Stimulated activated CD4-positive, alpha-beta T cell treated with anti-CD3 and anti-CD28 coated beads, Interleukin-12 subunit alpha, Interleukin-12 subunit beta, amount 100 ng/mL, for 48 hours (primary cell): Measurements from ENCODE around the gene ZNF407.

ENCODE experiments used
- DNase-seq, 3 donors: peaks; one replicate each; pipeline ENCODE4 v3.0.0-alpha.2; 2020; ENCODE audit warnings: low read depth in 2 of 3, low spot score in 1 of 3

The ZNF407 gene

DNA sequence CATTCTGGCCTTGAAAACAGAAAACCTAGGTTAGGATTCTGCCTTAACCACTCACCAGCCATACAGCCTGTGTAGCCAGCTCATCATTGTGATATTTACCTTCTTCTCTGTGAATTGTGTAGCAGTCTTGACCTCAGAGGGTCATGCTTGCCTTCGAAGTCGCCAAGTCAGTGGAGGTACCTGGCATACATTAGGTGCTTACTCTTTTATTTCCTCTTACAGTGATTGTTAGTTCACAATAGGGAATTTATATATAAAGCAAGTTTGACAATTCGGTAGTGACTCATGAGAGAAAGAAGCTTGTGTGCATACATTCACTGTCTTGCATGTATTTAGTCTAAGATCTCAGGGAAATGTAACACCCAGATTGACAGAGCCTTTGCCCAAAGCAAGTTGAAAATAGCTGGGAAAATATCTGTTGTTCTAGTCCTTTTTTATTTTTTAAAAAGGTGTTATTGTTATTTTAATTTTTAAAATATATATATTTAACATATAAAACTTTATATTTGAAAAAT lies 320.7 kb downstream of the ZNF407 start:
- no peak for DNase-seq

DNA sequence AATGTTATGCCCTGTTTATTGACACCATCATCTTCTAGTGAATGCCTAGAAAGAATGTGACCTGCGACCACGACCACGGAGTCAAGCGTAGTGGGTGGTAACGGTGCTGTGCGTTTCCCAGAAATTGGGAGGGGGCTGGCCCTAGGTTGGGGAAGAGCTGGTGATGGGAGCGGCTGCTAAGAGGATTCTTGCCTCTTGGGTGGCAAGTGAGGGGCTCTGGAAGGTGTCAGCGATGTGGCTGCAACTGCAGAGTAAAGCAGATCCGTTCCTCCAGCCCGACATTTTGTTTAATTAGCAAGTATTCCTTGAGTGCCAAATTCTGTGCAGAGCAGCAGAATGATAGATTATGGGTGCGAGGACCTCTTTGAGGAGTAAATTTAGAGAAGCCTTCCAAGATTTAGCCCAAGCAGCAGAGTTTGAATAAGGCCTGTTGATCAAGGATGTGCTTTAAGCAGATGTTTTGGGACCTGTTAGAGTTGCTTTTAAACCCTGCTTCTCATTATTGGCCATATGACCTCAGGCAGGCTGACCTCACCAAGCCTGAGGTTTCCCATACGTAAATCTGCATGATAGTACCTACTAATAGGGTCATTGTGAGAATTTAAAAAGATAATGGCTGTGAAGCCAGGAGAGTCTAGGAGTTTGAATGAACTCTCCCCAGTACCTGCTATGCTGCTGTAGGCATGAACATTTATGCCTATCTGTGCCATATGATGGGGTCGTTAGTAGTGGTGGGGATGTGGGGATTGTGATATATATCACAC lies 323.6 kb downstream of the ZNF407 start:
- no peak for DNase-seq

DNA sequence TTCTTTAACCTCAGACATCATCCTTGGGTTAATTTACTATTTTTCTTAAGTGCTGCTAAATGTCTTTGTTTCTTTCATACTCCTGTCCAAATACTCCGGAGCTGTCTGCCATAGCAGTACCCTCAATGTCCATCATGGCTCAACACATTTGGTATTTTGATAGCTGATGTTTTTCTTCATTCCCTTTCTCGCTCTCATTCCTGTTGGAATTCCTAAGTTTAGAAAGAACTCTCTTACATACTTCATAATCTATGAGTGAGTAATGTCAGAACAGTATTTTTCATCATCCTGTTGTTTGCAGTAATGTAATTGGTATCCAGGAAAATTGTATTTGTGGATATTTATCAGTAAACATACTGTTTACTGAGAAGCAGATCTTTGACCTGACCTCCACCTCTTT lies 328.4 kb downstream of the ZNF407 start:
- no peak for DNase-seq

DNA sequence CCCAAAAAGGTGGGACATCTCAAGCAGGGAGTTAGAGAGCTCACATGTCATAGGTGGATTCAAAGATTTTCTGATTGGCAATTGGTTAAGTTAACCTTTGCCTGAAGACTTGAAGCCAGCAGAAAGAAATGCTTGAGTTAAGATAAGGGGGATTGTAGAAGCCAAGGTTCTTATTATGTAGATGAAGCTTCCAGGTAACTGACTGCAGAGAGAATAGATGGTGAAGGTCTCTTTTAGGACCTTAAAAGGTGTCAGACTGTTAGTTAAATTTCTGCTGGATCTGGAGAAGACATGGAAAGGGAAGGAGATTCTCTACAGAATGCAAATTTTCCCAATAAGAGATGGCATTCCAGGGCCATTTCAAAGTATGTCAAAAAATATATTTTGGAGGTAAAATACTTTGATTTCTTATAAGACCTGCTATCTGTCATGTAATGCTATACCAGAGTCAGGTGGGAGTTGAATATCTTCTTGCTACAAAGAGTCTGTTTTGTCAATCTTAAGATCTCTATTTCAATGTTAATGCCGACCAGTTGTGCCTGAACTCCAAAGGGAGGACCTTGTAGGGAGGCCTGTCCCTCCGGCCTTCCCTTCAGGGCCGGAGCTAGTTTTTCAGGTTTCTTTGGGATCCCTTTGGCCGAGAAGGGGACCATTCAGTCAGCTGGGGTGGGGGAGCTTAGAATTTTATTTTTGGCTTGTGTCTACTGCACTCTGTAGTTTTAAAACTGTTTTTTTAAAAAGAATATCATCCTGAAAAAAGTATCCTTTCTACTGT lies 330.7 kb downstream of the ZNF407 start:
- DNase-seq, result no peak

GRCh38 chr18:74929110-74929509 lies 331.4 kb downstream of the ZNF407 start:
- no peak for DNase-seq

DNA sequence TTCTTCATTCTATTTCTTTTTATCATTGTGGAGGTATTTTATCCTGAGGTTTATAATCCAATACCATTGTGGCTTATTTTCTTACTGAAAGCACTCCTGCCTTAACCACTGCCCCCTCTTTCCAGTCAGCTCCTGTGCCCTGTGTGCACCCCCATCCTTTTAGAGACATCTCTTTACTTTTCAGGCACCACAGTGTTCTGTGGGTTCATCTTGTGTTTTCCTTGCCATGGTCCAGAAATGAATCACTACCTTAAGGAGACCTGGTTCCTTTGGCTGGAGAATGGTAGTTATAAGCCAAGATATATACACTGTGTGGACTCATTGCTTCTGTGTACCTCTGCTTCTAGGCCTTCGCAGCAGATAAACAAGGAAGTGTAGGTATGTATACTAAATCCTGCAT lies 332.9 kb downstream of the ZNF407 start:
- DNase-seq, result no peak

DNA sequence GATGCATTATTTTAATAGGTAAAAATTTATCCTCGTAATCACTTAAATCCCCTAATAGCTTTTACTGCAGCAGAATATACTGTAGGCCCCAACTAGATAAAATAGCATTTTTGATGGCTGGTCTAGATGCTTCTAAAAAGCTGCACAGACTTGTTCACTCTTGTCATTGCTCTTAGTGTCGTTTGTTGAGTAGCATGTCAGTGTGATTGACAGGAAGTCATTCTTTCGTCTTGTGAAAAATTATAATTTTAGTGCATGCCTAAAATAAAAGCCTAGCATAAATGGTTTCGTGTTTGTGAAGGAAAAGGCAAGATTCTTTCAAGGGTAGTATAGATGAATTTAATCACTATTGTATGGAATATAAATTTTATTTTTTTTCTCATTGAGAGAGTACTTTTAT lies 336.3 kb downstream of the ZNF407 start:
- no peak for DNase-seq

GRCh38 chr18:74935434-74935833 lies 337.8 kb downstream of the ZNF407 start:
- DNase-seq, result no peak

DNA sequence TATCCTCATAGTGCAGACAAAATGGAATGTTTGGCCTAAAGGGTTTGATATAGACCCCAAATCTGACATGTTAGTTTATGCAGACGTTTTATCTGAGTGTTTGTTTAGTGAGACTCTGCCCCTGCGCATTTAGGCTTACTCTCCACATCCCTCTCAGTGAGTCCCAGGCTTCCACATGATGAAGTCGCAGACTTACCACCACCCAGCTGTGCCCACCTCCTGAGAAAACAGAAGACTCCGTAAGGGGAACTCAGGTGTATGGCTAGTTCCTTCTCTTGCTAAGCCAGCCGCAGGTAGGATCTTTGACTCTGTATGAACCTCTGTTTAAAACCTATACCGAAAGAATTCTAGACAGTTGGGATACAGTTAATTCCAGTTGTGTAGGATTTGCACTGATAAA lies 338.7 kb downstream of the ZNF407 start:
- DNase-seq, result no peak

DNA sequence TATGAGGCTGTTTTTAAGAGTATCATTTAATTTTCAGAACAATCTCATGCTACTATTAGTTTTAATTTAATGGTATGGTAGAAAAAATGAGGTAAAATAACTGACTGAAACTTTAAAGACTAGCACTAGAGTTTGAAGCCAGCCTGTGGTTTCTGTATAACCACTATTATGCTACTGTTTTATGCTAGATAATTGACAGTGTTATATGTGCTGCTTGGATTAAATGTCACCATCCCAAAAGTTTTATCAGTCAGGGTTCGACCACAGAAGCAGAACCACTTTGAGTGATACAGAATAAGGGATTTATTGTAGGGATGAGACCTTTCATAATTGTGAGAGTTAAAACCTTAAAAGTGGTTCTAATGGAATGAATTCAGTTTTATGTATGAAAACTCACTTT lies 339.6 kb downstream of the ZNF407 start:
- no peak for DNase-seq

DNA sequence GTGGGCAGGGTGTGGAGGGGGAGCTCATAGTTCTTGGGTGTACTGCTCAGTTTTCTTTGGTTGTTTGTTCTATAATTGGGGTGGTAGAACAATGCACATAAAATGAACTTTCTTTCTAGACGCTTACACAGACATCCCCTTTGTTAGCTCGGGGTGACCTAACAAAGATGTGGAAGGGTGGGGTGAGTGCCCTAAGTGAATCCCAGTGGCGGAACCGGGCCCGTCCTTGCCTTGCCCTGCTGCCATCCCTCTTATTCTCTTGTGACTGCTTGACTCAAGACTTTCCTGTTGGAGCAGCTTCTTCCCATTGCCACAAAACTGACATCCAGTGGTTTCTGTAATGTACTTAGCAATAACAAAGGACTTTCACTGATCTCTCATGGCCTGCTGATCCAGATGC lies 343.2 kb downstream of the ZNF407 start:
- no peak for DNase-seq

- peak in 2 of 3 donors; percentile 5 to 17 for DNase-seq
These were observed 344.7 kb downstream of the ZNF407 start for GRCh38 chr18:74942319-74942910.

- DNase-seq, result no peak
These were observed 347.0 kb downstream of the ZNF407 start for GRCh38 chr18:74944676-74945075.

DNA sequence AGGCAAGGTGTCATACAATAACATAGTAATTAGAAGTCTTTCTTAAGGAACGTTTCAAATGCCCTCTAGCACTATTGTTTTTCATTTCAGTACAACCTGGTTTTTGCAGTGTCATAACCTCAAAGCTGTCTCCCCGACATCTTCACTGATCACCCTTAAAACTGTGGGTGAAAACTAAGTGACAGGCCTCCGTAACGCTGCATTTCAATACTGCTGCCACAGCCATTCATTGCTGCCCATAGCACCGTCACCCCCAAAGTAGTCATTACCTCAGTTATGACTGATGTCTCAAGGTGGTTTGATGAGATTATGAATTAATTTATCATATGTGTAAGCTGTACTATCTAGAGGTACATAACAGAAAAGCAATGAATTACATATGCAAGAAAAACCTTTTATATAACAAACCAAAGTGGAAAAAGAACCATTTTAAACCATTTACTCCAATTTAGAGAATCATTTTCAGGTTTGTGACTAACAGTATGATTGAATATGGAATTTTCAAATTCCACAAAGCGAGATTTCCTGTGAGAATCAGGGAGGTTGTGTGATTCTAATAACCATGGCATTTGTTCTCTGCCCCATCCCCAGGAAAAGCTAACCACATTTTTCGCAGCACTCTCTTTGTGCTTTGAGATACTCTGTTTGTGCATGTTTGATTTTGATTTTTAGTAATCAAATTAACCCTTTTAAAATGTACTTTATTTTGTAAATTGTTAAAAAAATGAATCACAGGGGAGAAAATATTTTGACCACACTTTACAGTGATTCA lies 348.3 kb downstream of the ZNF407 start:
- no peak for DNase-seq

- DNase-seq, result no peak
These were observed 349.1 kb downstream of the ZNF407 start for GRCh38 chr18:74946646-74947375.

DNA sequence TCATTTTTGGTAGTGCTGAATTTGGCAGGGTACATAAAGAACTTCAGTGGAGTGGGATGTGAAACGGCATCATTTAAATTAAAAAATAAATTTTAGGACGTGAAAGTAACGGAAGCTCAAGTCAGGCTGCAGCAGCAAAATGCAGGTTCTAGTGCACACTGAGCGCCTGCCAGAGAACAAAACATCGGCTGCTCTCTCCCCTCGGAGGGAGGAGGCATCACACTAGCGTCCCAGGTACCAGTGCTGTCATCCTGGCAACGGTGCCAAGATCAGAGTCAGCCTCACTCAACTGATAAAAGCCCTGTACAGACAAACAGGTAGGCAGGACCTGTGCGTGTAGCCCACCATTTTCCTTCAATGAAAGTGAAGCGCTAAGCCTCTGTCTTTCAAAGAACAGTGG lies 349.7 kb downstream of the ZNF407 start:
- DNase-seq, result no peak

- DNase-seq, result no peak
These were observed 350.2 kb downstream of the ZNF407 start for GRCh38 chr18:74947875-74948274.

DNA sequence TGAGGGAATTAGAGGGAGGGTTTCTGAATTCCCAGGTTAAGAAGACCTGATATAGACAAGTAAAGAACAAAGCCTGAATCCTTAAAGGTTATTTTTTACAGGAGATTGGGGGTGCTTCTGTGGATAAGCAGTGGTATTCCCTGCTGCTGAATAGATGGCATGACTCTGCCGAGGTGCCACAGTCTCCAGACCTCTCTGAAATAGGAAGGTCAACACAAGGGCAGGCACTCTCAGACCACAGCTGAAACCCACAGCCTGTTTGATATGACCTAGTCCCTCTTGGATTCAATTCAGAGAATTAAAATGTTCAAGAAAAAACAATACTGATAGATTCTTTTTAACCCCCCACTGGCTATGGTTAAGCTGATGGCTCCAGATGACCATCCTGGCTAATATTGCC lies 351.9 kb downstream of the ZNF407 start:
- DNase-seq, result no peak

DNA sequence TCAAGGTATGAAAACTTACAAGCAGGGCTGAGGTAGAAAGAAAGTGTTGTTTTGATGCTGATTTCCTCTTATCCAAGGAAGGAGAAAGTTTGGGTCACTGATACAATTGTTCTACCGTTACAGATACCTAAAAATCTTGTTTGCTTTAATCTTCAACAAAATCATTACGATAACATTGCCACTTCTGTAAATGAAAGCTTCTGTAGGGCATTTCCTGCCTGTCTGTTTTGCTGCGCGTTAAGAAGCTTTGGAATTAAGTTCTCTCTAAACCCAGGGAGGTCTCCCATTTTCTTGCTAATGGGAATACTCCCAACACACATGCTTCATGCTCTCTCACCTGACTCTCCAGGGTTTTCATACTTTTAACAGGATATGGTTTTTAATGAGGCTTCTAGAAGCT lies 352.8 kb downstream of the ZNF407 start:
- DNase-seq, result no peak

DNA sequence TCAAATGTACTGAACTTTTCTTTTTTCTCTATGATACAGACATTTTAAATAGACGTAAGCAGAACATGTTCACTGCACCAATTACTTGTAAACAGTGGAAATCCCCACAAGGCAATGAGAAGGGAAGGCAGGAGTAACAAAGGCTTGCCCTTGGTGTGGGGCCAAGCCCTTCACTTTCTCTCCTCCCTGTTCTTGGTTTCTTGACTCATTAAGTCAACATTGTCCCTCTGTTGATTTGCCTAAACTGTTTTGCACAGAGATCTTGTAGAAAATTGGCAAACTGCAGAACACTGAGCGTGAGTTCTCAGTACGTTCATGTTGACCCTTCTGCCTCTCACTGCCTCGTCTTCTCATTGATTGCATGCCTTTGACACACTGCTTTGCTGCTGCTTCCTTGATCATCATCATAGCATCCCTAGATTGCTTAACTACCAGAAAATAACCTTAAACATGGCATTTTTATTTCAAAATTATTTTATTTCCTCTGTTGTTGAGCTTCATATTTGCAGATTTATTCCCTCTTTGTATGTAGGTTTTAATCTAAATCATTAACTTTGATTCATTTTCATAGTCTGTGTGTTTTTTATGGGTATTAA lies 353.6 kb downstream of the ZNF407 start:
- DNase-seq, result no peak
